Ovary (tissue), 9 donors: Measurements from ENCODE around the gene SLCO3A1. TPM values are rescaled to one million over a fixed set of nuclear protein-coding genes. Genes with fewer than 3 reads are reported as not detected.
A peak's percentile ranks its signal among the peaks of the same experiment; 100 is the strongest.

Experiments used
- DNase-seq, 5 donors: peaks; one replicate each; pipeline ENCODE4 v3.0.0-alpha.2; 2019 to 2020
- H3K27ac ChIP-seq, 2 donors: fragments of 200-600 bp; one replicate each; pipeline versions ENCODE4 v1.5.1 to v1.8.0; 2019 to 2022
- H3K27me3 ChIP-seq: fragments of 200-600 bp; one replicate; pipeline ENCODE4 v1.8.0; 2022
- H3K36me3 ChIP-seq: fragments of 200-600 bp; sonication (generic); one replicate; pipeline ENCODE4 v1.5.1; 2019
- H3K4me1 ChIP-seq: one replicate; pipeline ENCODE4 v1.8.1; 2013; ENCODE audit warnings: mild to moderate bottlenecking, moderate library complexity; ENCODE audit not compliant: insufficient read depth
- H3K4me3 ChIP-seq: fragments of 200-600 bp; sonication (generic); one replicate; pipeline ENCODE4 v1.5.1; 2017
- H3K9me3 ChIP-seq, 2 donors: fragments of 200-600 bp in 1 of 2; sonication (generic) in 1 of 2; one replicate each; pipeline versions ENCODE4 v1.5.1 to v1.8.1; 2013 to 2019; ENCODE audit warnings: mild to moderate bottlenecking in 1 of 2, moderate library complexity in 1 of 2
- CTCF ChIP-seq, 3 donors: fragments of 450-650 bp in 2 of 3; fragments of 200-600 bp in 1 of 3; IDR thresholded peaks; one replicate each; pipeline versions ENCODE4 v1.5.1 to v1.8.0; 2016 to 2022; ENCODE audit warnings: antibody characterized with exemption in 3 of 3, mild to moderate bottlenecking in 1 of 3
- EP300 ChIP-seq: sonication (generic); formaldehyde crosslinking; IDR thresholded peaks from one replicate; pipeline ENCODE4 v1.6.1; 2017; ENCODE audit warnings: antibody characterized with exemption
- POLR2A ChIP-seq: fragments of 450-650 bp; IDR thresholded peaks from one replicate; pipeline ENCODE4 v1.6.1; 2017; ENCODE audit warnings: antibody characterized with exemption, mild to moderate bottlenecking, moderate library complexity
- WGBS, 3 donors: extraction: QIAGEN DNeasy Blood & Tissue Kit in 1 of 3; methylation state at CpG; one replicate each; pipeline versions ENCODE4 v1.1.5 to v1.1.7; 2013 to 2017; 5-methylcytosine and 5-hydroxymethylcytosine counted together
- intact Hi-C, 4 donors: fragments of 100-400 bp; cut with DNase I; formaldehyde crosslinking; loops; one replicate each; pipeline versions ENCODE4 v1.11.0 to v1.15.1; 2022 to 2023
- polyA plus RNA-seq, 2 donors: library from polyadenylated mRNA; stranded (reverse); fragments of 200-250 nt in 1 of 2; fragments of 350-450 nt in 1 of 2; fragmentation: Illumina TruSeq in 1 of 2; extraction: RNeasy Lipid Tissue Mini Kit (QIAGEN cat#74804) in 1 of 2; gene quantifications; one replicate each; pipeline ENCODE4 v1.2.3, GENCODE V29; 2013 to 2014
- total RNA-seq, 7 donors: library from RNA; depleted of rRNA in 2 of 7; stranded (reverse); fragments of >200 nt in 2 of 7; fragmentation: NEBNext Ultra II Directional in 3 of 7; extraction: Animal tissue kit (Norgen Biotek cat#: 25700) in 3 of 7; gene quantifications; one replicate each; pipeline versions ENCODE4 v1.1.0 to v1.2.4, GENCODE V29; 2016 to 2023
- donor health status: DM: no; HTN: no; CAD: no; lungs with moderate emphysema.
- donor health status: DM: no; HTN: no; CAD: no.
- donor health status: Bipolar disorder and iron deficiency.
- donor health status: DM: yes; HTN: yes; CAD: no.
- donor health status: DM: no; HTN: no; CAD: no.
- donor health status: DM: yes; HTN: yes; CAD: no.

SLCO3A1 gene
- total and polyA plus RNA-seq, 9 donors = 5.0 to 20.0 (median 12.5) TPM

- TF ChIP-seq EP300 = no peak
- no peak for TF ChIP-seq CTCF (IDR thresholded peaks at IDR 0.05)
- Histone ChIP-seq H3K4me3 (peak overlapping the region; percentile 67), H3K4me1 (peaks cover 14% of the 10 kb centered on the region), H3K27me3 (no peaks in the 10 kb centered on the region), H3K27ac (peak overlapping the region in 1 of 2 donors; percentile 95), H3K36me3 (no peaks in the 10 kb centered on the region), H3K9me3 (no peaks in the 10 kb centered on the region)
- intact Hi-C loops = loop anchor here in 3 of 4 donors (5.0 to 10.0 kb wide), 6 partner anchors 90 to 550 kb away; no protein-coding TSS in a partner anchor
- 27 to 51% (median 34%) methylated on average over 12 of the region's 12 CpGs for WGBS, 3 donors
- DNase-seq = no peak
These were observed 1.1 kb downstream of the SLCO3A1 start for GRCh38 chr15:91854639-91854990.

GRCh38 chr15:91855241-91855640, 1.7 kb downstream of the SLCO3A1 start:
- no peaks in the 10 kb centered on the region for H3K9me3 ChIP-seq
- no peaks in the 10 kb centered on the region for H3K27me3 ChIP-seq
- H3K27ac ChIP-seq = peak overlapping the region in 1 of 2 donors; percentile 95
- no peak for TF ChIP-seq POLR2A
- no peak for TF ChIP-seq CTCF (IDR thresholded peaks at IDR 0.05)
- no peak for TF ChIP-seq EP300
- peaks cover 14% of the 10 kb centered on the region for H3K4me1 ChIP-seq
- H3K4me3 ChIP-seq = no peak overlapping the region
- DNase-seq = no peak
- intact Hi-C loops = loop anchor here in 3 of 4 donors (10.0 kb wide), 4 partner anchors 90 to 550 kb away; no protein-coding TSS in a partner anchor
- no peaks in the 10 kb centered on the region for H3K36me3 ChIP-seq
- WGBS, 3 donors = 39 to 83% (median 66%) methylated on average over 6 of the region's 6 CpGs

- no peak for DNase-seq
- Histone ChIP-seq H3K27me3 (no peaks in the 10 kb centered on the region), H3K4me1 (peaks cover 14% of the 10 kb centered on the region), H3K4me3 (no peak overlapping the region), H3K36me3 (no peaks in the 10 kb centered on the region), H3K9me3 (no peaks in the 10 kb centered on the region), H3K27ac (peak overlapping the region in 1 of 2 donors; percentile 29)
- WGBS, 3 donors = 46 to 78% (median 71%) methylated on average over 14 of the region's 14 CpGs
- intact Hi-C loops = loop anchor here in 3 of 4 donors (10.0 kb wide), 4 partner anchors 89 to 551 kb away; no protein-coding TSS in a partner anchor
- TF ChIP-seq POLR2A (no peak), EP300 (no peak), CTCF (IDR thresholded peaks at IDR 0.05) (no peak)
These were observed 2.4 kb downstream of the SLCO3A1 start for GRCh38 chr15:91855684-91856489.

- no peaks in the 10 kb centered on the region for H3K36me3 ChIP-seq
- TF ChIP-seq EP300 (no peak), POLR2A (no peak), CTCF (IDR thresholded peaks at IDR 0.05) (no peak)
- intact Hi-C loops = loop anchor here in 3 of 4 donors (10.0 kb wide), 4 partner anchors 88 to 552 kb away; no protein-coding TSS in a partner anchor
- no peaks in the 10 kb centered on the region for H3K9me3 ChIP-seq
- DNase-seq = no peak
- peaks cover 10% of the 10 kb centered on the region for H3K4me1 ChIP-seq
- no peak overlapping the region for H3K27ac ChIP-seq
- WGBS, 3 donors = 76 to 88% (median 84%) methylated on average over 3 of the region's 3 CpGs
- H3K4me3 ChIP-seq = no peak overlapping the region
- no peaks in the 10 kb centered on the region for H3K27me3 ChIP-seq
These were observed 3.7 kb downstream of the SLCO3A1 start for GRCh38 chr15:91857224-91857585.
